HEK293T (cell line): ENCODE data around the gene FN1.

Source experiments
- CTCF ChIA-PET: fragments of 350-600 bp; formaldehyde crosslinking; extraction: SDS; loops from one replicate; lab custom pipeline; 2021; ENCODE audit warnings: antibody characterized with exemption, inconsistent platforms; lab: Yijun Ruan, JAX
- POLR2A ChIA-PET: fragments of 350-600 bp; formaldehyde crosslinking; extraction: SDS; loops from one replicate; lab custom pipeline; 2020; ENCODE audit warnings: antibody characterized with exemption, inconsistent platforms; lab: Yijun Ruan, JAX
- DNase-seq: peaks from one replicate; pipeline ENCODE4 v3.0.0; 2012; ENCODE audit warnings: mixed read lengths; ENCODE audit errors: extremely low spot score
- ARNT ChIP-seq: fragments of 450-650 bp; IDR thresholded peaks from 2 replicates; pipeline ENCODE4 v1.6.1; 2017; ENCODE audit warnings: mild to moderate bottlenecking
- BHLHE40 ChIP-seq: fragments of 450-650 bp; IDR thresholded peaks from 2 replicates; pipeline ENCODE4 v1.6.1; 2016; ENCODE audit warnings: mild to moderate bottlenecking, moderate library complexity, borderline replicate concordance
- CTBP1 ChIP-seq: fragments of 450-650 bp; IDR thresholded peaks from 2 replicates; pipeline ENCODE4 v1.6.1; 2016; ENCODE audit warnings: borderline replicate concordance
- ELF4 ChIP-seq: fragments of 450-650 bp; IDR thresholded peaks from 2 replicates; pipeline ENCODE4 v1.6.1; 2017; ENCODE audit warnings: antibody characterized with exemption
- FOXA1 ChIP-seq: fragments of 450-650 bp; IDR thresholded peaks from 2 replicates; pipeline ENCODE4 v1.6.1; 2016; ENCODE audit warnings: mild to moderate bottlenecking
- FOXK2 ChIP-seq: fragments of 450-650 bp; IDR thresholded peaks from 2 replicates; pipeline ENCODE4 v1.6.1; 2016; ENCODE audit warnings: mild to moderate bottlenecking
- FOXM1 ChIP-seq: fragments of 450-650 bp; IDR thresholded peaks from 2 replicates; pipeline ENCODE4 v1.6.1; 2017; ENCODE audit warnings: mild to moderate bottlenecking, borderline replicate concordance
- HDGF ChIP-seq: fragments of 450-650 bp; IDR thresholded peaks from 2 replicates; pipeline ENCODE4 v1.6.1; 2017; ENCODE audit warnings: antibody characterized with exemption, borderline replicate concordance
- L3MBTL2 ChIP-seq: fragments of 450-650 bp; conservative IDR thresholded peaks from 2 replicates; pipeline ENCODE4 v1.6.1; 2016; ENCODE audit warnings: mild to moderate bottlenecking
- LEF1 ChIP-seq: fragments of 450-650 bp; IDR thresholded peaks from 2 replicates; pipeline ENCODE4 v1.6.1; 2017; ENCODE audit warnings: mild to moderate bottlenecking, borderline replicate concordance
- NFRKB ChIP-seq: fragments of 450-650 bp; IDR thresholded peaks from 2 replicates; pipeline ENCODE4 v1.6.1; 2016; ENCODE audit warnings: mild to moderate bottlenecking, moderate library complexity
- PKNOX1 ChIP-seq: fragments of 450-650 bp; IDR thresholded peaks from 2 replicates; pipeline ENCODE4 v1.6.1; 2016
- SP1 ChIP-seq: fragments of 450-650 bp; IDR thresholded peaks from 2 replicates; pipeline ENCODE4 v1.6.1; 2017
- SUZ12 ChIP-seq: fragments of 450-650 bp; IDR thresholded peaks from 2 replicates; pipeline ENCODE4 v1.6.1; 2016; ENCODE audit warnings: mild to moderate bottlenecking
- TARDBP ChIP-seq: fragments of 450-650 bp; IDR thresholded peaks from 2 replicates; pipeline ENCODE4 v1.6.1; 2016
- ZNF384 ChIP-seq: fragments of 450-650 bp; IDR thresholded peaks from 2 replicates; pipeline ENCODE4 v1.6.1; 2016

The FN1 gene

GRCh38 chr2:215388002-215388728 is 47.7 kb downstream of the FN1 start:
- POLR2A ChIA-PET = no interaction called here
- DNase-seq = no peak
- CTCF ChIA-PET = no interaction called here
- TF ChIP-seq TARDBP (no peak), HDGF (no peak), LEF1 (no peak), ARNT (no peak), FOXM1 (no peak)

GRCh38 chr2:215386566-215386965 is 49.3 kb downstream of the FN1 start:
- DNase-seq = no peak
- TF ChIP-seq CTBP1 (no peak), FOXA1 (no peak), ZNF384 (no peak), ELF4 (no peak), HDGF (no peak), SP1 (no peak), PKNOX1 (no peak), L3MBTL2 (no peak), BHLHE40 (no peak), LEF1 (no peak), FOXK2 (no peak), NFRKB (no peak), FOXM1 (no peak), ARNT (no peak), SUZ12 (no peak)
- ChIA-PET POLR2A (no interaction called here), CTCF (no interaction called here)

- TF ChIP-seq ARNT (no peak), FOXA1 (no peak), CTBP1 (no peak), LEF1 (no peak), L3MBTL2 (no peak), TARDBP (no peak), BHLHE40 (no peak), FOXK2 (no peak), HDGF (no peak), SP1 (no peak), FOXM1 (no peak), ELF4 (no peak), SUZ12 (no peak), NFRKB (no peak), PKNOX1 (no peak), ZNF384 (no peak)
- CTCF ChIA-PET = no interaction called here
- DNase-seq = no peak
- POLR2A ChIA-PET = no interaction called here
Observed at GRCh38 chr2:215384710-215385109, 51.2 kb downstream of the FN1 start.

- no peak for TF ChIP-seq FOXA1
- TF ChIP-seq FOXK2 = no peak
- TF ChIP-seq NFRKB = no peak
- no peak for TF ChIP-seq ZNF384
- ChIA-PET CTCF (no interaction called here), POLR2A (no interaction called here)
- no peak for DNase-seq
Observed at GRCh38 chr2:215383652-215384279, 52.1 kb downstream of the FN1 start.

GRCh38 chr2:215382480-215382879 is 53.4 kb downstream of the FN1 start:
- no peak for TF ChIP-seq ZNF384
- CTCF ChIA-PET = no interaction called here
- DNase-seq = no peak
- POLR2A ChIA-PET = no interaction called here

GRCh38 chr2:215382011-215382410 is 53.9 kb downstream of the FN1 start:
- POLR2A ChIA-PET = no interaction called here
- TF ChIP-seq SUZ12 = no peak
- no peak for TF ChIP-seq LEF1
- no peak for TF ChIP-seq SP1
- TF ChIP-seq NFRKB = no peak
- TF ChIP-seq BHLHE40 = no peak
- no peak for TF ChIP-seq PKNOX1
- no peak for TF ChIP-seq ARNT
- no peak for TF ChIP-seq L3MBTL2
- CTCF ChIA-PET = no interaction called here
- DNase-seq = no peak

- TF ChIP-seq FOXM1 (no peak), TARDBP (no peak), SP1 (no peak), PKNOX1 (no peak), ZNF384 (no peak), L3MBTL2 (no peak), CTBP1 (no peak), NFRKB (no peak), LEF1 (no peak), FOXK2 (no peak)
- ChIA-PET POLR2A (no interaction called here), CTCF (no interaction called here)
- no peak for DNase-seq
Observed at GRCh38 chr2:215380699-215381098, 55.2 kb downstream of the FN1 start.
